Stimulated activated CD8-positive, alpha-beta memory T cell treated with anti-CD3 and anti-CD28 coated beads, Interleukin-15, amount 100 ng/mL, for 48 hours (primary cell): ENCODE results near the gene IL11.

Source experiments
- DNase-seq, 2 donors: peaks; one replicate each; pipeline ENCODE4 v3.0.0-alpha.2; 2020; ENCODE audit warnings: low read depth in 2 of 2

The IL11 gene

DNA sequence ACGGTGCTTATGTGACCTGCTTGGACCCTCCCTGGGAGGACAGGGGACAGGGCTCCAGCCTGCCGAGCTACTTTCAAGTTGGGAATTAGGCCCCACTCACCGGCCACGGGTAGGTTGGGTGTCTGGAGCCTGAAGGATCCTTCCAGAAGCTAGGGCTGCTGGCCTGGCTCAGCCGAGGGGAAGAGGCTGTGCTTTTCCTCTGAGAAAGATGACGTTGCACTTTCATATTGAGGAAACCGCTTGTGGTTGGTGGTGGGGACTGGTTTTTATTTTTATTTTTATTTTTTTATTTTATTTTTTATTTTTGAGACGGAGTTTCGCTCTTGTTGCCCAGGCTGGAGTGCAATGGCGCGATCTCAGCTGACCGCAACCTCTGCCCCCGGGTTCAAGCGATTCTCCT, 45.1 kb downstream of the IL11 start, which contains the start of gene TMEM150B:
Gene TMEM150B, minus strand, starts transcription at position 170 of the 400 bp plus-strand sequence. CDS start 4,305 bp downstream, outside the sequence.
- DNase-seq: no peak

DNA sequence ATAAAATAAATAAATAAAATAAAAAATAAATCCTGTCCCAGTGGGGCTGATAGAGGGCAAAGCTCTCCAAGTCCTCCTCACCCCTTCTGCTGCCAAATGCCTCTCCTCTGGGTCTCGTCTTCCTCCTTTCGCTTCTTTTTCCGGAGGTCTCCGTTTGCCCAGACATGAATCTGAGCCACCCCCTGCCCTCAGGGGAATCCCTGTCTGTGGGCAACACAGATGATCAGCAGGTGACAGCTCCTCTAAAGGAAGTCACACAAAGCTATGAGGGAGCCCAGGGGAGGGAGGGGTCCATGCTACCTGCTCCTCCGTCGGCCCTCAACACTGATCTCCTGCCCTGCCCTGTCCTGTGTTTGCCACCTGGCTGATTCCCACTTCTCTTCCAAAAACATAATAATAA, 45.6 kb downstream of the IL11 start:
- DNase-seq: no peak

DNA sequence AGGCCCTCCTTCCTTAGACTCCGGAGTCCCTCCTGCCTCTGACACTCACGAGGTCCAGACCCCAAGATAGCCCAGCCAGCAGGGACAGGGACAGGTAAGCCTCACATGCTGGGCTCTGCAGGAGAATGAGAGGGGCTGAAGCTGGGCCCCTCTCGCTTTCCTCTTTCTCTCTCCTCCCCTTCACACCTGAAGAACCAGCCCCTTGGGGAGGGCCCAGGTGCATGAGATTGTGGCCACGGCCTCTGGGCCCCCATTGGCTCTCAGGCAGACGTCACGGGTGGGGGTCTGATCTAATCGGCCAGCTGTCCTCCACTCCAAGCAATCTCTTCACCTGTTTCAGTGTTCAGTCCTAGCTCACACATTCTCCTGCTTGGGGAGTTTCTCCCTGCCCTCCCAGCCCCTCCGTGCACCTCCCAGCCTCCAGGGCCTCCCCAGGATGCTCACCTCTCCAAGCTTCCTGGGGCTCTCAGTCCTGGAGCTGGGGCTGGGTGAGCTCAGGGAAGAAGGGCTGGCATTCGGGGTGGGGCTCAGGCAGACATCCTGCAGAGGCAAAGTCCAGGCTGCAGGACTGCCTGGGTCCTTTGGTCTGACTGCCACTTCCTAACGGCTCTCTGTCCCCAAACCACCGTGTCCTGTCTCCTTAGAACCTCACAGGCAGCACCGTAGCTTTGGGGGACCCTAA, 47.9 kb downstream of the IL11 start:
- DNase-seq: no peak

DNA sequence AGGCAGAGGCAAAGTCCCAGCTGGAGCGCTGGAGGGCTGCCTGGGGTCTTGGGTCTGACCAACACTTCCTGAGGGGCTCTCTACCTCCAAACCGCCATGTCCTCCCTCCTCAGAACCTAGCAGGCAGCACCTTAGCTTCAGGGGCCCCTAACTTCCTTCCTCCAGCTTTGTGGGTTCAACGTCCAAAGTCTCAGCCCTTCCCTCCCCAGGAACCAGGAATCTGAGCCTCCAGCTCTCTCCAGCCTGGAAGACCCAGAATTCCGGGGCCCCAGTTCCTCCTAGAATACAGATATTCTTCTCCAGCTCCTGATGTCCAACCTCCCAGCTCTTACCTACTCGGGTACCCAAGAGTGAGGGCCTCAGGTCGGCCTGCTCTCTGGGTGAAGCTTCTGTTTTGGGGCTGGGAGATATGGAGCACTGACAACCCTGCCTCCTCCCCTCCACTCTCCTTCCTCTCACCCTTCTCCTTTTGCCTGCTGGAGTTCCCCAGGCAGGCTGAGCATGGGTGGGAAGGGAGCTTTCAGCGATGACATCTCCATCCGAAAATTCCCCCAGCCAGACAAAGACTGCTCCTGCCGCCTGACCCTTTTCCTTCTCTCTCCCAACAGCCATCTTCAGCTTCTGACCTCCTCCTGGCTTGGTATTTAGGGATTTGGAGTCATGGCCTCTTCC, 48.7 kb downstream of the IL11 start:
- no peak for DNase-seq

DNA sequence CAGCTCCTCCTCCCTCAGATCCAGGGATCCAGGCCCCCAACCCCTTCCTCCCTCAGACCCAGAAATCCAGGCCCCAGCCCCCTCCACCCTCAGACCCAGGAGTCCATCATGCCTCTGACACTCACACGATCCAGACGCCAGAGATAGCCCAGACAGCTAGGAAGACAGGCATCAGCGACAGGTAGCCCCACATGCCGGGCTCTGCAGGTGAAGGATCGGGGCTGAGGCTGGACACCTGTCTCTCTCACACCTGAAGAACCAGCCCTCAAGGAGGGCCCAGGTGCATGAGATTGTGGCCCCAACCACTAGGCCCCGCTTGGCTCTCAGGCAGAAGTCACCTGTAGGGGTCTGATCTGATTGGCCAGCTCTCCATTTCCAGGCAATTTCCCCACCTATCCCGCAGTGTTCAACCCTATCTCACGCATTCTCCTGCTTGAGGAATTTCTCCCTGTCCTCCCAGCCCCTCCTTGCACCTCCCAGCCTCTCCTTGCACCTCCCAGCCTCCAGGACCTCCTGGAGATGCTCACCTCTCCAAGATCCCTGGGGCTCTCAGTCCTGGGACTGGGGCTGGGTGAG, 49.3 kb downstream of the IL11 start:
- no peak for DNase-seq

DNA sequence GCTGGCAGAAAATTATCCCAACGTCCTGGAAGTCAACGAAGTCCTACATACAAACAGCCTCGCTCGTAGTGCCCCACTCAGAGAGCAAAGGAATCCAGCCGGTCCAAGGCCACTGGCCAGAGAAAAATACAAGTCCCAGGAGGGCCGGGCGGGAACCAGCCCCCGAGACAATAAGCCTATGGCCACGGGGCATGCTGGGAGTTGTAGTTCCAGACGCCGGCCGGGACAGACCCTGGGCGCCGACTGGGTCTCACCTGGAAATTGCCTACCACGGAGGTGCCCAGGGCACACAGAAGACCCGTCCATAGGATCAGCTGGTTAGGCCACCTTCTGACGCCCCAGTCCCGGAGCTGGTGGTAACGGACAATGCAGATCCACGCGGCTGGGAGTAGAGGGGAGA, 50.5 kb downstream of the IL11 start:
- no peak for DNase-seq

DNA sequence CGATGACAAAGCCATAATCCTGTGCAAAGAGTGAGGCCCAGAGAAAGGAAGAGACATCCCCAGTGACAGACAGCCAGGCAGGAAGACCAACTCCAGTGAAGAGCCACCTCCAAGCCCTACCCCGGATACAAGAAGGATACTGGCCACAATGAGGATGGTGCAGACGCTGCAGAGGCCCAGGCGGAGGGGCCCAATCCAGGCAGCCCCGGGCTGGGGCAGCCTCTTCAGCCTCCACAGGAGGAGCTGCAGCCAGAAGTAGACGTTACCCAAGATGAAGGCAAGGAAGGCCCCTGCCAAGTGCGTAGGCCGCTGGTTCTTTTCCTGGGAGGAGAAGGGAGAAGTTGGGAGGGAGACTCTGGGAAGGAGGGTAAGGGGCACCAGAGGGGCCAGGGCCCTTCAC, 53.6 kb downstream of the IL11 start:
- DNase-seq: no peak

DNA sequence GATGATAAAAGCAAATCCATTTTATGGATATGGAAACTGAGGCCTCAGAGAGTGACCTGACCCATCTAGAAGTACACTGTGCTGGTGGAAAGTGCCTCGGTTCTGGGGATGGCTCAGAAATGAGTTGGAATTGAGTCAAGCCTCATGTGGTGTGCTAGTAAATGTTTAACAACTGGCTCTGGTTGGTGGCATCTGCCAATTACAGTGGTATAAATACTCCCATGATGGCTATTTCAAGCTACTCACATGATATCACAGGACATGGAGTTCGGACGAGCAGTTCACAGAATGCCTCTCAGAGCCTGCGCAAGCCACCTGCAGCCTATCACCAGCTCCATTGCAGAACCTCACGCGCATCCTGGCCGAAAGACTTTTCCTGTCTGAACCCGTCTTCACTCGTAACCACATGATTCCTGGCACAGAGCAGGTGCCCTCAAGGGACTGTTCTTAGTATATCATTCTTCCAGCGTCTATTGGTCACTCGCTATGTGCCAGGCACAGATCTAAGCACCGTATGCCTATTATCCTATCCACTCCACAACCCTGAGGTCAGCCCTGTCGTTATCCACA, 54.2 kb downstream of the IL11 start:
- no peak for DNase-seq

DNA sequence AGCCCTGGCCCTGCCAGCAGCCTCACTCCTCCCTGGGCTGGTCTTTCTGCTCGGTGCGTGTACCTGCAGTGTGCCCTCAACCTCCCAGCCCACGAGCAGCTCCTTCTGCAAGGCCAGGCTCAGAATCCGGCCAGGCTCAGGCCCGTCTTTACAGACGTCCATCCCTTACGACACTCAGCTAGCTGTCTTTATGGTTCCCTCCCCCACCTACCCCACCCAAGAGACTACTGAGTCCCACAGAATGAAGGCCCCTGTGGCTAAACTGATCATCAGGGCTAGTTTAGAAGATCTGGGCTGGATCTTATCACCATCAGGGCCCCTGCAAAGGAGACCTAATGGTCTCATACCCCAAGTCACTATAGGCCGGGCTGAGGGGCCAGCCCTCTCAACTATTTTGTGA, 55.9 kb downstream of the IL11 start:
- no peak for DNase-seq
